Keratinocyte (primary cell): Measurements from ENCODE around the gene MND1. TPM values are rescaled to one million over a fixed set of nuclear protein-coding genes. Genes with fewer than 3 reads are reported as not detected.

Source experiments
- DNase-seq: peaks from one replicate; pipeline ENCODE4 v3.0.0-alpha.2; 2011; ENCODE audit warnings: low read depth, missing footprints, low spot score
- FAIRE-seq: peaks from 2 replicates; lab custom pipeline; 2011; peaks lifted over from hg19 to GRCh38; lab: Jason Lieb, UNC
- H2AFZ ChIP-seq: 2 replicates; pipeline ENCODE4 v1.6.0; 2012; ENCODE audit warnings: low read length, control low read depth, inconsistent platforms; ENCODE audit not compliant: control insufficient read depth
- H3K27ac ChIP-seq: 2 replicates; pipeline ENCODE4 v1.5.1; 2011; ENCODE audit warnings: low read length; ENCODE audit not compliant: control insufficient read depth, insufficient read depth
- H3K27me3 ChIP-seq: 3 replicates; pipeline ENCODE4 v1.6.0; 2011; ENCODE audit warnings: low read length; ENCODE audit not compliant: control insufficient read depth, insufficient read depth; ENCODE audit errors: extremely low read depth
- H3K36me3 ChIP-seq, 2 experiments: 2 replicates in 1 of 2; 3 replicates in 1 of 2; pipeline ENCODE4 v1.5.1; 2011; ENCODE audit warnings: low read length in 2 of 2, mild to moderate bottlenecking in 1 of 2; ENCODE audit not compliant: control insufficient read depth in 2 of 2, insufficient read depth in 2 of 2; ENCODE audit errors: extremely low read depth in 1 of 2
- H3K4me1 ChIP-seq: 3 replicates; pipeline ENCODE4 v1.5.1; 2011; ENCODE audit warnings: low read length; ENCODE audit not compliant: control insufficient read depth, insufficient read depth; ENCODE audit errors: extremely low read depth
- H3K4me2 ChIP-seq: 3 replicates; pipeline ENCODE4 v1.6.0; 2011; ENCODE audit warnings: low read depth, low read length; ENCODE audit not compliant: control insufficient read depth, insufficient read depth; ENCODE audit errors: extremely low read depth
- H3K4me3 ChIP-seq, 3 experiments: fragments of 200-600 bp in 1 of 3; sonication (generic) in 1 of 3; 2 replicates in 2 of 3; 3 replicates in 1 of 3; pipeline ENCODE4 v1.5.1; 2011 to 2016; ENCODE audit warnings: low read length in 3 of 3, mild to moderate bottlenecking in 3 of 3, control low read depth in 2 of 3, inconsistent platforms in 1 of 3, low read depth in 1 of 3, mixed read lengths in 1 of 3, mixed run types in 1 of 3, moderate library complexity in 1 of 3; ENCODE audit not compliant: control insufficient read depth in 2 of 3, insufficient read depth in 2 of 3; ENCODE audit errors: extremely low read depth in 1 of 3
- H3K79me2 ChIP-seq: 2 replicates; pipeline ENCODE4 v1.6.0; 2012; ENCODE audit warnings: low read length; ENCODE audit not compliant: control insufficient read depth, insufficient read depth
- H3K9ac ChIP-seq: 3 replicates; pipeline ENCODE4 v1.6.0; 2011; ENCODE audit warnings: low read length; ENCODE audit not compliant: control insufficient read depth, insufficient read depth; ENCODE audit errors: extremely low read depth
- H3K9me1 ChIP-seq: 3 replicates; pipeline ENCODE4 v1.6.0; 2011; ENCODE audit warnings: low read length; ENCODE audit not compliant: control insufficient read depth, insufficient read depth; ENCODE audit errors: extremely low read depth
- H3K9me3 ChIP-seq: 2 replicates; pipeline ENCODE4 v1.5.1; 2012; ENCODE audit warnings: low read depth, low read length; ENCODE audit not compliant: control insufficient read depth
- H4K20me1 ChIP-seq: 3 replicates; pipeline ENCODE4 v1.6.0; 2011; ENCODE audit warnings: low read length; ENCODE audit not compliant: control insufficient read depth, insufficient read depth; ENCODE audit errors: extremely low read depth
- CTCF ChIP-seq, 3 experiments: IDR thresholded peaks in 1 of 3; conservative IDR thresholded peaks in 1 of 3; optimal IDR thresholded peaks in 1 of 3; 2 replicates in 2 of 3; 3 replicates in 1 of 3; pipeline versions ENCODE3 to v1.5.1; 2011; ENCODE audit warnings: low read length in 3 of 3, mild to moderate bottlenecking in 3 of 3, moderate library complexity in 2 of 3, control low read depth in 1 of 3, inconsistent platforms in 1 of 3; ENCODE audit not compliant: insufficient read depth in 2 of 3; ENCODE audit errors: extremely low read depth in 1 of 3
- EZH2 ChIP-seq: IDR thresholded peaks from one replicate; pipeline ENCODE4 v1.6.1; 2012; ENCODE audit warnings: inconsistent platforms, mild to moderate bottlenecking, low read length, moderate library complexity
- dilution Hi-C: fragments of 300-500 bp; cut with MboI; formaldehyde crosslinking; loops from one replicate; pipeline ENCODE4 v1.7.0; 2020; ENCODE audit warnings: low sequenced_read_pairs; ENCODE audit not compliant: extremely low pct_ligation_motif_present
- polyA plus RNA-seq, 5 experiments: library from polyadenylated mRNA; depleted of rRNA in 3 of 5; stranded (reverse) in 3 of 5; stranded (forward) in 1 of 5; unstranded in 1 of 5; fragments of >200 nt; gene quantifications; 1 replicate in 1 of 5; 2 replicates in 3 of 5; 3 replicates in 1 of 5; pipeline versions ENCODE4 v1.2.1 to v1.2.3, GENCODE V29; 2011 to 2012; ENCODE audit warnings: missing spikeins in 2 of 5, low read depth in 1 of 5, low replicate concordance in 1 of 5

Gene MND1
- polyA plus RNA-seq, 1 donor (not counting 4 experiments of a cell fraction or from before 2014, with no cell fraction given): 4.9 TPM

- Histone ChIP-seq H3K79me2 (no peaks in the 10 kb centered on the region), H4K20me1 (no peaks in the 10 kb centered on the region), H3K4me1 (peaks cover 33% of the 10 kb centered on the region), H3K9ac (no peak overlapping the region), H3K9me1 (no peaks in the 10 kb centered on the region), H3K36me3 (peaks cover 0 to 4% of the 10 kb centered on the region in 2 experiments), H3K4me2 (peak overlapping the region; percentile 22), H3K4me3 (peak overlapping the region in 1 of 3 experiments; percentile 5), H3K9me3 (peaks cover 2% of the 10 kb centered on the region), H3K27ac (no peak overlapping the region), H2AFZ (peak overlapping the region; percentile 12), H3K27me3 (no peaks in the 10 kb centered on the region)
- dilution Hi-C loops: no loop called here
- peak; percentile 9 for DNase-seq
- FAIRE-seq: peak; percentile 68
- TF ChIP-seq CTCF (optimal IDR thresholded peaks at IDR 0.05 in 1 of 3, IDR thresholded peaks at IDR 0.05 in 1 of 3, conservative IDR thresholded peaks at IDR 0.05 in 1 of 3; ENCODE audit: extremely low read depth in 1 of 3, insufficient read depth in 2 of 3, low read length in 3 of 3) (no peak), EZH2 (no peak)
Observed at GRCh38 chr4:153296040-153296823, 48.3 kb upstream of the MND1 start.

GRCh38 chr4:153297116-153297515 lies 47.4 kb upstream of the MND1 start:
- no peak overlapping the region for H3K9ac ChIP-seq
- DNase-seq (no peak), FAIRE-seq (no peak)
- TF ChIP-seq CTCF (optimal IDR thresholded peaks at IDR 0.05 in 1 of 3, IDR thresholded peaks at IDR 0.05 in 1 of 3, conservative IDR thresholded peaks at IDR 0.05 in 1 of 3; ENCODE audit: extremely low read depth in 1 of 3, insufficient read depth in 2 of 3, low read length in 3 of 3) (no peak), EZH2 (no peak)
- H3K27me3 ChIP-seq: no peaks in the 10 kb centered on the region
- peak overlapping the region; percentile 22 for H3K4me2 ChIP-seq
- H4K20me1 ChIP-seq: no peaks in the 10 kb centered on the region
- H3K36me3 ChIP-seq: peaks cover 0 to 4% of the 10 kb centered on the region in 2 experiments
- H3K79me2 ChIP-seq: no peaks in the 10 kb centered on the region
- H3K9me3 ChIP-seq: peaks cover 2% of the 10 kb centered on the region
- peak overlapping the region in 1 of 3 experiments; percentile 5 for H3K4me3 ChIP-seq
- peaks cover 33% of the 10 kb centered on the region for H3K4me1 ChIP-seq
- dilution Hi-C loops: no loop called here
- no peak overlapping the region for H3K27ac ChIP-seq
- H3K9me1 ChIP-seq: no peaks in the 10 kb centered on the region
- H2AFZ ChIP-seq: peak overlapping the region; percentile 27
